Neural crest cell (in vitro differentiated cells): ENCODE measurements around the gene INPP4B. TPM values are rescaled to one million over a fixed set of nuclear protein-coding genes. Genes with fewer than 3 reads are reported as not detected.
A peak's percentile ranks its signal among the peaks of the same experiment; 100 is the strongest.
"Not testable (repeated sequence)": the region's sequence is repeated elsewhere in the genome, so short reads cannot be mapped to it uniquely, and the experiment has no call there.

ENCODE experiments used
- DNase-seq: peaks from one replicate; pipeline ENCODE4 v3.0.0; 2021; ENCODE audit warnings: low read depth, mixed read lengths, low spot score
- H3K27ac Mint-ChIP-seq: one replicate; pipeline ENCODE4 v1.8.0; 2021; ENCODE audit warnings: mild to moderate bottlenecking, mixed read lengths; ENCODE audit not compliant: unreplicated experiment
- H3K27me3 Mint-ChIP-seq: 2 replicates; pipeline ENCODE4 v1.8.0; 2021; ENCODE audit warnings: low read depth, mild to moderate bottlenecking, mixed read lengths
- H3K36me3 Mint-ChIP-seq: 2 replicates; pipeline ENCODE4 v1.8.0; 2021; ENCODE audit warnings: low read depth, mild to moderate bottlenecking, mixed read lengths
- H3K4me1 Mint-ChIP-seq: 2 replicates; pipeline ENCODE4 v1.8.0; 2021; ENCODE audit warnings: mixed read lengths
- H3K4me3 Mint-ChIP-seq: one replicate; pipeline ENCODE4 v1.8.0; 2021; ENCODE audit warnings: mild to moderate bottlenecking, mixed read lengths
- H3K9me3 Mint-ChIP-seq: 2 replicates; pipeline ENCODE4 v1.8.0; 2021; ENCODE audit warnings: mixed read lengths
- CTCF ChIP-seq: fragments of 200-600 bp; sonication (generic); conservative IDR thresholded peaks from 2 replicates; pipeline ENCODE4 v1.5.0; 2021; ENCODE audit warnings: antibody characterized with exemption, mild to moderate bottlenecking
- total RNA-seq: library from RNA; stranded (reverse); gene quantifications from 2 replicates; pipeline ENCODE4 v1.2.1, GENCODE V29; 2021

INPP4B gene
- total RNA-seq, 1 donor from 2014 or later = 7.3 TPM

GRCh38 chr4:142516686-142517526 lies 329.2 kb downstream of the INPP4B start:
- TF ChIP-seq CTCF = no peak
- no peaks in the 10 kb centered on the region for H3K27me3 Mint-ChIP-seq
- no peaks in the 10 kb centered on the region for H3K9me3 Mint-ChIP-seq
- H3K36me3 Mint-ChIP-seq = no peaks in the 10 kb centered on the region
- no peak overlapping the region for H3K4me3 Mint-ChIP-seq
- no peak for DNase-seq
- H3K27ac Mint-ChIP-seq = peak overlapping the region; percentile 94
- peaks cover 11% of the 10 kb centered on the region for H3K4me1 Mint-ChIP-seq

GRCh38 chr4:142512161-142512560 lies 333.9 kb downstream of the INPP4B start:
- DNase-seq = no peak
- TF ChIP-seq CTCF = no peak
- H3K4me3 Mint-ChIP-seq = no peak overlapping the region
- no peaks in the 10 kb centered on the region for H3K27me3 Mint-ChIP-seq
- no peaks in the 10 kb centered on the region for H3K9me3 Mint-ChIP-seq
- no peaks in the 10 kb centered on the region for H3K36me3 Mint-ChIP-seq
- peaks cover 11% of the 10 kb centered on the region for H3K4me1 Mint-ChIP-seq
- H3K27ac Mint-ChIP-seq = no peak overlapping the region

GRCh38 chr4:142509881-142510280 lies 336.2 kb downstream of the INPP4B start:
- DNase-seq = no peak
- no peaks in the 10 kb centered on the region for H3K27me3 Mint-ChIP-seq
- no peaks in the 10 kb centered on the region for H3K36me3 Mint-ChIP-seq
- H3K4me1 Mint-ChIP-seq = no peaks in the 10 kb centered on the region
- H3K4me3 Mint-ChIP-seq = no peak overlapping the region
- TF ChIP-seq CTCF = no peak
- H3K9me3 Mint-ChIP-seq = no peaks in the 10 kb centered on the region
- no peak overlapping the region for H3K27ac Mint-ChIP-seq

- not testable (repeated sequence) for H3K27ac Mint-ChIP-seq, H3K4me1 Mint-ChIP-seq, DNase-seq, H3K27me3 Mint-ChIP-seq, H3K4me3 Mint-ChIP-seq, H3K9me3 Mint-ChIP-seq, H3K36me3 Mint-ChIP-seq
Observed at GRCh38 chr4:142509381-142509780, 336.7 kb downstream of the INPP4B start.

GRCh38 chr4:142500966-142501365 lies 345.1 kb downstream of the INPP4B start:
- Mint-ChIP-seq H3K4me3 (no peak overlapping the region), H3K36me3 (no peaks in the 10 kb centered on the region), H3K27ac (no peak overlapping the region), H3K9me3 (no peaks in the 10 kb centered on the region), H3K4me1 (no peaks in the 10 kb centered on the region), H3K27me3 (no peaks in the 10 kb centered on the region)
- no peak for DNase-seq
- no peak for TF ChIP-seq CTCF

- H3K4me1 Mint-ChIP-seq = peaks cover 5% of the 10 kb centered on the region
- DNase-seq = no peak
- no peak overlapping the region for H3K4me3 Mint-ChIP-seq
- no peak for TF ChIP-seq CTCF
- no peak overlapping the region for H3K27ac Mint-ChIP-seq
- H3K36me3 Mint-ChIP-seq = no peaks in the 10 kb centered on the region
- H3K9me3 Mint-ChIP-seq = no peaks in the 10 kb centered on the region
- H3K27me3 Mint-ChIP-seq = no peaks in the 10 kb centered on the region
Observed at GRCh38 chr4:142497606-142498005, 348.5 kb downstream of the INPP4B start.
